T-helper 2 cell treated with Interferon-gamma antibody and Interleukin-4, amounts not matched to agents 100 ng/mL and 5 ng/mL, for 36 hours (primary cell): ENCODE measurements around the gene IFIT5. TPM values are rescaled to one million over a fixed set of nuclear protein-coding genes. Genes with fewer than 3 reads are reported as not detected.

ENCODE experiments used
- total RNA-seq: library from RNA; stranded (reverse); gene quantifications from 2 replicates; pipeline ENCODE4 v1.2.3, GENCODE V29; 2022

IFIT5 gene
- total RNA-seq, 1 donor from 2014 or later, result 17.1 TPM

Other genes starting within 250 kb of the IFIT5 start
- gene CH25H, start 207.3 kb upstream of the IFIT5 start, total RNA-seq, result not detected in 2 replicates
- gene LIPA, start 162.8 kb upstream of the IFIT5 start, total RNA-seq, result 19.9 and 20.1 TPM in 2 replicates
- 4.7 and 5.9 TPM in 2 replicates for gene IFIT2, start 112.5 kb upstream of the IFIT5 start, total RNA-seq
- gene IFIT3, start 86.6 kb upstream of the IFIT5 start, total RNA-seq, result 10.4 and 11.1 TPM in 2 replicates
- not detected in 2 replicates for gene IFIT1B, start 36.5 kb upstream of the IFIT5 start, total RNA-seq
- 3.4 and 3.5 TPM in 2 replicates for gene IFIT1, start 21.9 kb upstream of the IFIT5 start, total RNA-seq
- gene SLC16A12, start 121.0 kb downstream of the IFIT5 start, total RNA-seq, result 0.02 TPM in 1 of 2 replicates, not detected in the other
- gene PANK1, start 230.7 kb downstream of the IFIT5 start, total RNA-seq, result 7.2 and 7.6 TPM in 2 replicates